SK-N-SH treated with all-trans-retinoic acid at 6 μM for 48 hours (cell line): ENCODE measurements around the gene ELOA.

Source experiments
- ARNTL ChIP-seq: fragments of 450-650 bp; formaldehyde crosslinking; IDR thresholded peaks from 2 replicates; pipeline ENCODE4 v1.5.0; 2020; ENCODE audit warnings: low read depth, mild to moderate bottlenecking, moderate library complexity, borderline replicate concordance
- BACH2 ChIP-seq: fragments of 250-450 bp; sonication (Bioruptor Pico); IDR thresholded peaks from 2 replicates; pipeline ENCODE4 v1.9.0; 2021; ENCODE audit warnings: mild to moderate bottlenecking, borderline replicate concordance
- GLIS3 ChIP-seq: fragments of 250-450 bp; sonication (Bioruptor Pico); IDR thresholded peaks from 2 replicates; pipeline ENCODE4 v1.5.0; 2020; ENCODE audit warnings: mild to moderate bottlenecking, moderate library complexity
- OSR1 ChIP-seq: fragments of 250-450 bp; sonication (Bioruptor Pico); IDR thresholded peaks from 2 replicates; pipeline ENCODE4 v1.8.0; 2022; ENCODE audit warnings: moderate library complexity, mild to moderate bottlenecking, inconsistent platforms
- PATZ1 ChIP-seq: fragments of 250-450 bp; sonication (Bioruptor Pico); IDR thresholded peaks from 2 replicates; pipeline ENCODE4 v1.8.0; 2020; ENCODE audit warnings: mild to moderate bottlenecking, moderate library complexity, borderline replicate concordance
- RARB ChIP-seq: fragments of 250-450 bp; sonication (Bioruptor Pico); IDR thresholded peaks from 2 replicates; pipeline ENCODE4 v1.8.0; 2021; ENCODE audit warnings: mild to moderate bottlenecking, moderate library complexity
- TOX ChIP-seq: fragments of 250-450 bp; sonication (Bioruptor Pico); IDR thresholded peaks from 2 replicates; pipeline ENCODE4 v1.8.0; 2021; ENCODE audit warnings: mild to moderate bottlenecking, moderate library complexity, borderline replicate concordance
- TSHZ2 ChIP-seq: fragments of 250-450 bp; sonication (Bioruptor Pico); IDR thresholded peaks from 2 replicates; pipeline ENCODE4 v1.5.0; 2020; ENCODE audit warnings: mild to moderate bottlenecking, moderate library complexity

GRCh38 chr1:23793018-23793781 is 49.9 kb downstream of the ELOA start:
- TF ChIP-seq ARNTL (CRISPR knock-in tag), result no peak
- no peak for TF ChIP-seq TSHZ2 (CRISPR knock-in tag)
- TF ChIP-seq PATZ1 (CRISPR knock-in tag), result no peak
- no peak for TF ChIP-seq BACH2 (CRISPR knock-in tag)
- no peak for TF ChIP-seq GLIS3 (CRISPR knock-in tag)
- TF ChIP-seq OSR1, result no peak
- TF ChIP-seq TOX (CRISPR knock-in tag), result no peak
- TF ChIP-seq RARB (CRISPR knock-in tag), result no peak
